Nephron progenitor cell (in vitro differentiated cells): ENCODE data around the gene JUND.

Experiments used
- DNase-seq: peaks from one replicate; pipeline ENCODE4 v3.0.0; 2021
- H3K27ac Mint-ChIP-seq: 2 replicates; pipeline ENCODE4 v1.8.0; 2021; ENCODE audit warnings: mild to moderate bottlenecking, moderate library complexity, mixed read lengths
- H3K27me3 Mint-ChIP-seq: 2 replicates; pipeline ENCODE4 v1.8.0; 2021; ENCODE audit warnings: mild to moderate bottlenecking, low read depth, mixed read lengths; ENCODE audit not compliant: poor library complexity
- H3K36me3 Mint-ChIP-seq: 2 replicates; pipeline ENCODE4 v1.8.0; 2021; ENCODE audit warnings: low read depth, mixed read lengths
- H3K4me1 Mint-ChIP-seq: 2 replicates; pipeline ENCODE4 v1.8.0; 2021; ENCODE audit warnings: mixed read lengths
- H3K4me3 Mint-ChIP-seq: 2 replicates; pipeline ENCODE4 v1.8.0; 2021; ENCODE audit warnings: mild to moderate bottlenecking, moderate library complexity, mixed read lengths
- H3K9me3 Mint-ChIP-seq: 2 replicates; pipeline ENCODE4 v1.8.0; 2021; ENCODE audit warnings: mild to moderate bottlenecking, moderate library complexity, mixed read lengths
- TF ChIP-seq, protein P1 (sequence below): fragments of 200-600 bp; sonication (generic); IDR thresholded peaks from 2 replicates; pipeline ENCODE4 v1.5.0; 2021; ENCODE audit warnings: antibody characterized with exemption

JUND gene

DNA sequence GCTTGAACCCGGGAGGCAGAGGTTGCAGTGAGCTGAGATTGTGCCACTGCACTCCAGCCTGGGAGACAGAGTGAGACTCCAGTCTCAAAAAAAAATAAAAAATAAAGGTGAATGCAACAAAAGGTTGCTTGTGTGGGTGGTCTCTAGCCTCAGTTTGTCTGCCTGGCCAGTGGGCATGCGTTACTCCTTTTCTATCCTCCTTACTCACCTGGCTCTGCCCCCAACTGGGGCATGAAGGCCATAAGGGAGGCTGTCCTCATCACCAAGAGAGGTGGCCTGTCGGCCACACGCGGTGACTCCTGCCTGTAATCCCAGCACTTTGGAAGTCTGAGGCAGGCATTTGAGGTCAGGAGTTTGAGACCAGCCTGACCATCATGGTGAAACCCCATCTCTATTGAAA is 1.9 kb upstream of the JUND start:
- Mint-ChIP-seq H3K9me3 (no peaks in the 10 kb centered on the region), H3K27ac (peak overlapping the region; percentile 75), H3K4me3 (no peak overlapping the region)

DNA sequence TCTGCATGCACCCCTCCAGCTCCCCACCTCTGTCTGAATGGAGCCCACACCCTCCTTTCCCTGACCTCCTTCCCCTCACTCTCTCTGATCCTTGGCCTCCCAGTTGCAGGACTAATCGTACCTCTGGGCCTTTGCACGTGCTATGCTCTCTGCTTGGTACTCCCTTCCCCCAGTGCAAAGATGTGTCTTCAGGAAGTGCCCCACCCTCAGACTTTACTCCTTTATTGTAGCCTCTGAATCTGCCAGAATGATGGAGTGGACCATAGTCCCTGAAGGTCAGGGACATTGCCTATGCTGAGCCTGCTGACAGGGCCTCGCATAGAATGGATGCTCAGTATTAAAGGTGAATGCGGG is 1.3 kb upstream of the JUND start:
- DNase-seq = no peak
- H3K4me3 Mint-ChIP-seq = peak overlapping the region; percentile 84
- peaks cover 21% of the 10 kb centered on the region for H3K36me3 Mint-ChIP-seq
- H3K27ac Mint-ChIP-seq = peak overlapping the region; percentile 99
- no peaks in the 10 kb centered on the region for H3K27me3 Mint-ChIP-seq
- TF ChIP-seq, protein P1, sequence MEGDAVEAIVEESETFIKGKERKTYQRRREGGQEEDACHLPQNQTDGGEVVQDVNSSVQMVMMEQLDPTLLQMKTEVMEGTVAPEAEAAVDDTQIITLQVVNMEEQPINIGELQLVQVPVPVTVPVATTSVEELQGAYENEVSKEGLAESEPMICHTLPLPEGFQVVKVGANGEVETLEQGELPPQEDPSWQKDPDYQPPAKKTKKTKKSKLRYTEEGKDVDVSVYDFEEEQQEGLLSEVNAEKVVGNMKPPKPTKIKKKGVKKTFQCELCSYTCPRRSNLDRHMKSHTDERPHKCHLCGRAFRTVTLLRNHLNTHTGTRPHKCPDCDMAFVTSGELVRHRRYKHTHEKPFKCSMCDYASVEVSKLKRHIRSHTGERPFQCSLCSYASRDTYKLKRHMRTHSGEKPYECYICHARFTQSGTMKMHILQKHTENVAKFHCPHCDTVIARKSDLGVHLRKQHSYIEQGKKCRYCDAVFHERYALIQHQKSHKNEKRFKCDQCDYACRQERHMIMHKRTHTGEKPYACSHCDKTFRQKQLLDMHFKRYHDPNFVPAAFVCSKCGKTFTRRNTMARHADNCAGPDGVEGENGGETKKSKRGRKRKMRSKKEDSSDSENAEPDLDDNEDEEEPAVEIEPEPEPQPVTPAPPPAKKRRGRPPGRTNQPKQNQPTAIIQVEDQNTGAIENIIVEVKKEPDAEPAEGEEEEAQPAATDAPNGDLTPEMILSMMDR = no peak
- H3K4me1 Mint-ChIP-seq = peaks cover 60% of the 10 kb centered on the region
- no peaks in the 10 kb centered on the region for H3K9me3 Mint-ChIP-seq

More for the DNA sequence above, 1.9 kb upstream of the JUND start:
- no peak for DNase-seq
- peaks cover 59% of the 10 kb centered on the region for H3K4me1 Mint-ChIP-seq
- peaks cover 15% of the 10 kb centered on the region for H3K36me3 Mint-ChIP-seq
- TF ChIP-seq, protein P1 = no peak
- H3K27me3 Mint-ChIP-seq = no peaks in the 10 kb centered on the region

DNA sequence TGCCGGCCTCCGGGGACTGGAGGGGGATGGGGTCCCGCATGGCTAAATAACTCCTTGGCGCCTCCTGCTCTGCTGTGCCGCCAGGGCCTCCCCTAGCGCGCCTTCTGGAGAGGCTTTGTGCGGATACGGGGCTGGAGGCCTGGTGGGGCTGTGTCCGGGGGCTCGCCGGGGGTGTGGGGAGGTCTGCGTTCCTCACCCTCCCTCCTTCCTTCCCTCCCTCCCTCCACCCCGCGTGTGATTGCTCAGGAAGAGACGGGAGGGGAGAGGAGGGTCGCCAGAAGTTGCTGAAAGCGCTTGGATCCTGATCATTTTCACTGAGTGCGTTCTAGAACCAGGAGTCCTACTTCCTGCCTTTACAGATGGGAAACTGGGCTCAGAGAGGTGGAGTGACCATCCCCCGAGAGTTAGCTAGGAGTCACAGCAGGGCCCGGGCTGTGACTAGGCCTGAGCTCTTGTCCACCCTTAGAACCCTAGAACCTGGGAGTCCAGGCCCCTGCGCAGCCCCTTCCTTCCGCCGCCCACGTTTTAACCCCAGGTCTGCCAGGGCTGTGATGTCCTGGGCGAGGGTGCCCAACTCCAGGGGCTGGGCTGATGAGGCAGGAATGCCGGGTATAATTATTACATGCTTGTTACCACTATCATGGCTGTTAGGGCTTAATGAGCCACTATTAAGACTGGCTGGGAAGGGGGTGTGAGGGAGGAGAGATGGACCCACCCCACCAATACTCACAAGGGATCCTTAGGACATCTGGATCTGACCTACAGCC is 782 bp upstream of the JUND start:
- H3K36me3 Mint-ChIP-seq = peaks cover 27% of the 10 kb centered on the region
- no peaks in the 10 kb centered on the region for H3K9me3 Mint-ChIP-seq
- no peaks in the 10 kb centered on the region for H3K27me3 Mint-ChIP-seq
- H3K4me3 Mint-ChIP-seq = peak overlapping the region; percentile 84
- DNase-seq = no peak
- peak overlapping the region; percentile 99 for H3K27ac Mint-ChIP-seq
- TF ChIP-seq, protein P1 = no peak
- H3K4me1 Mint-ChIP-seq = peaks cover 61% of the 10 kb centered on the region

DNA sequence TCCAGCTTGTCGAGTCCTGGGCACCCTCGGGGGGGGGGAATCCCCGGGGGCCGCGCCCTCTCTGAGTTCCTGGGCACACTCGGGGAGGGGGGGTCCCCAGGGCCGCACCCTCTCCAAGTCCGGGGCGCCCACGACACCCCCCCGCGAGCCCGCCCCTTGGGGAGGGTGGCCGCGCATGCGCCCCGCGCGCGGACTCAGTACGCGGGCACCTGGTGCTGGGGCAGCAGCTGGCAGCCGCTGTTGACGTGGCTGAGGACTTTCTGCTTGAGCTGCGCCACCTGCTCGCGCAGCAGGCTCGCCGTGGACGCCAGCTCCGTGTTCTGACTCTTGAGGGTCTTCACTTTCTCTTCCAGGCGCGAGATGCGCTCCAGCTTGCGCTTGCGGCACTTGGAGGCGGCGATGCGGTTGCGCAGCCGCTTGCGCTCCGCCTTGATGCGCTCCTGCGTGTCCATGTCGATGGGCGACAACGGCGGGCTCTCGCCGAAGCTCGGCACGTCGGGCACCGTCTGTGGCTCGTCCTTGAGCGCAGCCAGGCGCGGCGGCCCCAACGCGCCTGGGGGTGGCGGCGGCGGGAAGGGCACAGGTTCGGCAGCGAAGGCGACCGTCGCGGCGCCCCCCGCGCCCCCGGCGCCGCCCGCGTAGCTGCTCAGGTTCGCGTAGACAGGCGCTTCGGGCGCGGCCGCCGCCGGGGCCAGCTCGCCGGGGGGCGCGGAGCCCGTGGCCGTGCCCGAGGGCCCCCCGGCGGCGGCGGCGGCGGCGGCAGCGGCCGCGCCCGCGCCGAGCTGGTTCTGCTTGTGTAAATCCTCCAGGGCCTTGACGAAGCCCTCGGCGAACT is 958 bp downstream of the JUND start:
- TF ChIP-seq, protein P1 = no peak
- H3K4me3 Mint-ChIP-seq = peak overlapping the region; percentile 96
- no peaks in the 10 kb centered on the region for H3K27me3 Mint-ChIP-seq
- peaks cover 31% of the 10 kb centered on the region for H3K36me3 Mint-ChIP-seq
- peak; percentile 58 for DNase-seq
- peaks cover 45% of the 10 kb centered on the region for H3K4me1 Mint-ChIP-seq
- no peaks in the 10 kb centered on the region for H3K9me3 Mint-ChIP-seq
- peak overlapping the region; percentile 99 for H3K27ac Mint-ChIP-seq

DNA sequence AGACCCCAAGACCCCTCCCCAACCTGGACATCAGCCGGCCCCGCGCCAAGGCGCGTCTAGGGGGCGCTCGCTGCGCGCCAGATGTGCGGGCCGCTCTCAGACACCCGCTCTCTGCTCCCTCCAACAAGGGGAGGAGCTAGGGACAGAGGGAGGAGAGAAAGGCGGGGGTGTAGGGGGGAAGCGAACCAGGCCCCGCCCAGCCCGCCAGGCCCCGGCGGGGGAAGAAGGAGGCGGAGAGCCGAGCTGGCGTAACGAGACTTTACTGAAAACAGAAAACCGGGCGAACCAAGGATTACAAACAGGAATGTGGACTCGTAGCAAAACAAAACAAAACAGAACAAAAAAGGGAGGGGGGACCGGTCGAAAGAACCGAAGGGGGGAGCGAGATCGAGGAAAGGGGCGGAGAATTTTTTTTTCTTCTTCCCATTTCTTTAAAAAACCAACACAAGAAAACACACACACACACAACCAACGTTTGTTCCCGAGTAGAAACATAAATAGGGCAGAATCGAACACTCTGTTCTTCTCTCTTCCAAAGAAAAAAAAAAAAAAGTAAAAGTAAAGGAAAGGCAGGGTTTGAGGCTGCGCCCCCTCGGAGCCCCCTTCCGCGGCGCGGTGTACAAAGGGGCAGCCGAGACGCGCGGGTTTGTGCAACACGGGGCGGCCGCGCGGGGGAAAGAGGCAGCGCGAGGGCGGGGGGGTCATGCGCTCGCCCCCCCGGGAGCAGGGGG is 1.7 kb downstream of the JUND start:
- Mint-ChIP-seq H3K4me3 (peak overlapping the region; percentile 96), H3K27me3 (no peaks in the 10 kb centered on the region), H3K27ac (peak overlapping the region; percentile 100), H3K36me3 (peaks cover 35% of the 10 kb centered on the region), H3K4me1 (peaks cover 42% of the 10 kb centered on the region), H3K9me3 (no peaks in the 10 kb centered on the region)
- TF ChIP-seq, protein P1 = peak; percentile 85
- peak; percentile 93 for DNase-seq
